ENCODE measurements around the gene ADAMTS9. TPM values are rescaled to one million over a fixed set of nuclear protein-coding genes. Genes with fewer than 3 reads are reported as not detected.

Gene ADAMTS9
- total and polyA plus RNA-seq, 2 experiments from 2014 or later, result 0.31 to 0.81 TPM

DNA sequence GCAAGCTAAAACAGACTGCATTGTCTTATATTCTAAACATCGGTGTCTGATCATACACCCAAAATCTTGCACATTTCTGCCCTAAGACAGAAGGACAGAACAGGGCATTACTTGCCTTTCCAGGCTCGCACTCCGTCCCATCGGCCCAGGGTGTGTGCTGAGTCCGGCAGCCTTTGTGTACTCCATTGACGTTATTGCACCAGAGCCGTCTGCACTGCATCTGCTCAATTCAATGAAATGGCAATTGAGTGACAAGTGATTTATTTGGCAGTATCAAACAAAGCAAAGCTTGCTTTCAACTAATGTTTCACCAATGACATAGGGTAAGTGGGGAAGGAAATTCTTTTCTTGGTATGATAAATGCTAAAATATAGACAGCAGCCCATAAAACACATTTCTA is 40.0 kb downstream of the ADAMTS9 start:
- ATAC-seq (no peak), DNase-seq (ENCODE audit: low spot score) (no peak)
- no peaks in the 10 kb centered on the region for H4K20me1 ChIP-seq (replicated peaks; ENCODE audit: insufficient read depth)
- no peak for TF ChIP-seq CTCF (conservative IDR thresholded peaks at IDR 0.05; ENCODE audit: low read depth in 2 of 2)
- TF ChIP-seq ZNF331 (CRISPR knock-in tag; IDR thresholded peaks at IDR 0.05; ENCODE audit: low read depth), result no peak
- no peak for TF ChIP-seq ZNF462 (CRISPR knock-in tag; IDR thresholded peaks at IDR 0.05)
- no peak for TF ChIP-seq JUNB (IDR thresholded peaks at IDR 0.05; ENCODE audit: unreplicated experiment)
- TF ChIP-seq, protein P1, sequence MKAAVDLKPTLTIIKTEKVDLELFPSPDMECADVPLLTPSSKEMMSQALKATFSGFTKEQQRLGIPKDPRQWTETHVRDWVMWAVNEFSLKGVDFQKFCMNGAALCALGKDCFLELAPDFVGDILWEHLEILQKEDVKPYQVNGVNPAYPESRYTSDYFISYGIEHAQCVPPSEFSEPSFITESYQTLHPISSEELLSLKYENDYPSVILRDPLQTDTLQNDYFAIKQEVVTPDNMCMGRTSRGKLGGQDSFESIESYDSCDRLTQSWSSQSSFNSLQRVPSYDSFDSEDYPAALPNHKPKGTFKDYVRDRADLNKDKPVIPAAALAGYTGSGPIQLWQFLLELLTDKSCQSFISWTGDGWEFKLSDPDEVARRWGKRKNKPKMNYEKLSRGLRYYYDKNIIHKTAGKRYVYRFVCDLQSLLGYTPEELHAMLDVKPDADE (IDR thresholded peaks at IDR 0.05), result no peak
- no peaks in the 10 kb centered on the region for H3K36me3 ChIP-seq (ENCODE audit: insufficient read depth)
- no peak overlapping the region for H3K27ac Mint-ChIP-seq
- no peak overlapping the region for H3K4me2 ChIP-seq
- H3K79me2 ChIP-seq (replicated peaks; ENCODE audit: insufficient read depth), result no peaks in the 10 kb centered on the region
- no peak overlapping the region for H3K27ac ChIP-seq (ENCODE audit: low read depth)
- H3K4me3 ChIP-seq, result no peak overlapping the region
- H3K27me3 Mint-ChIP-seq (ENCODE audit: insufficient read depth, low read depth, poor library complexity), result no peaks in the 10 kb centered on the region
- H3K27me3 ChIP-seq (ENCODE audit: insufficient read depth), result no peaks in the 10 kb centered on the region
- no peaks in the 10 kb centered on the region for H3F3A ChIP-seq (replicated peaks; ENCODE audit: low read depth)
- peaks cover 19% of the 10 kb centered on the region for H3K4me1 Mint-ChIP-seq
- no peak overlapping the region for H3K4me3 Mint-ChIP-seq
- H3K9me3 Mint-ChIP-seq, result no peaks in the 10 kb centered on the region
- no peak overlapping the region for H2AFZ ChIP-seq
- no peaks in the 10 kb centered on the region for H3K36me3 Mint-ChIP-seq (ENCODE audit: low read depth)
- H3K9me2 ChIP-seq (ENCODE audit: insufficient read depth), result no peaks in the 10 kb centered on the region
- H3K4me1 ChIP-seq (ENCODE audit: insufficient read depth), result peaks cover 14% of the 10 kb centered on the region
